Esophagus (tissue), 2 donors: Measurements from ENCODE around the gene LGALS3BP. TPM values are rescaled to one million over a fixed set of nuclear protein-coding genes. Genes with fewer than 3 reads are reported as not detected.
A peak's percentile ranks its signal among the peaks of the same experiment; 100 is the strongest.

ENCODE experiments used
- H3K27ac ChIP-seq, 2 donors: one replicate each; pipeline ENCODE4 v1.5.1; 2013; ENCODE audit warnings: low read depth in 2 of 2, mild to moderate bottlenecking in 2 of 2, inconsistent platforms in 1 of 2, low read length in 1 of 2, moderate library complexity in 1 of 2
- H3K27me3 ChIP-seq, 2 donors: one replicate each; pipeline ENCODE4 v1.6.1; 2013; ENCODE audit warnings: low read length in 2 of 2, control low read depth in 1 of 2, mild to moderate bottlenecking in 1 of 2; ENCODE audit not compliant: insufficient read depth in 2 of 2, control insufficient read depth in 1 of 2
- H3K36me3 ChIP-seq, 2 donors: one replicate each; pipeline ENCODE4 v1.6.1; 2013; ENCODE audit warnings: low read length in 1 of 2; ENCODE audit not compliant: control insufficient read depth in 2 of 2, insufficient read depth in 2 of 2
- H3K4me1 ChIP-seq, 2 donors: one replicate each; pipeline ENCODE4 v1.6.1; 2013; ENCODE audit warnings: low read length in 1 of 2; ENCODE audit not compliant: control insufficient read depth in 2 of 2, insufficient read depth in 2 of 2
- H3K4me3 ChIP-seq, 2 donors: one replicate each; pipeline ENCODE4 v1.5.1; 2013; ENCODE audit warnings: low read length in 2 of 2, mild to moderate bottlenecking in 2 of 2, low read depth in 1 of 2, moderate library complexity in 1 of 2
- H3K9me3 ChIP-seq, 2 donors: one replicate each; pipeline ENCODE4 v1.6.1; 2013; ENCODE audit warnings: mild to moderate bottlenecking in 2 of 2, low read depth in 1 of 2, low read length in 1 of 2, moderate library complexity in 1 of 2; ENCODE audit not compliant: control insufficient read depth in 2 of 2, insufficient read depth in 1 of 2
- WGBS, 2 donors: extraction: QIAGEN DNeasy Blood & Tissue Kit; methylation state at CpG; one replicate each; pipeline ENCODE4 v1.1.7; 2013; 5-methylcytosine and 5-hydroxymethylcytosine counted together
- polyA plus RNA-seq, 2 donors: library from polyadenylated mRNA; stranded (reverse); fragments of 200-250 nt; gene quantifications; one replicate each; pipeline ENCODE4 v1.2.3, GENCODE V29; 2013
- donor health status: healthy with polysubstance abuse.
- donor health status: Bipolar disorder and iron deficiency.

The LGALS3BP gene
- polyA plus RNA-seq, 2 donors: 85.1 to 103 TPM

GRCh38 chr17:78981010-78981888 lies 1.5 kb upstream of the LGALS3BP start:
- 82 to 83% methylated on average over 16 of the region's 16 CpGs for WGBS, 2 donors
- Histone ChIP-seq H3K36me3 (no peaks in the 10 kb centered on the region), H3K9me3 (no peaks in the 10 kb centered on the region), H3K27ac (no peak overlapping the region), H3K4me3 (no peak overlapping the region), H3K27me3 (no peaks in the 10 kb centered on the region), H3K4me1 (peaks cover 8 to 31% of the 10 kb centered on the region in 2 donors)

GRCh38 chr17:78980624-78980972 lies 875 bp upstream of the LGALS3BP start:
- H3K36me3 ChIP-seq: no peaks in the 10 kb centered on the region
- 74 to 78% methylated on average over 8 of the region's 8 CpGs for WGBS, 2 donors
- no peak overlapping the region for H3K4me3 ChIP-seq
- no peak overlapping the region for H3K27ac ChIP-seq
- H3K4me1 ChIP-seq: peaks cover 11 to 36% of the 10 kb centered on the region in 2 donors
- H3K27me3 ChIP-seq: no peaks in the 10 kb centered on the region
- no peaks in the 10 kb centered on the region for H3K9me3 ChIP-seq

- peak overlapping the region in 1 of 2 donors; percentile 49 for H3K27ac ChIP-seq
- H3K4me3 ChIP-seq: peak overlapping the region in 1 of 2 donors; percentile 47
- H3K4me1 ChIP-seq: peaks cover 11 to 46% of the 10 kb centered on the region in 2 donors
Observed at GRCh38 chr17:78977997-78978973, 1.4 kb downstream of the LGALS3BP start.

GRCh38 chr17:78977681-78977943 lies 2.1 kb downstream of the LGALS3BP start:
- Histone ChIP-seq H3K4me3 (peak overlapping the region in 1 of 2 donors; percentile 1), H3K9me3 (no peaks in the 10 kb centered on the region), H3K27ac (no peak overlapping the region), H3K27me3 (no peaks in the 10 kb centered on the region), H3K36me3 (peaks cover 0 to under 1% of the 10 kb centered on the region in 2 donors), H3K4me1 (peaks cover 11 to 46% of the 10 kb centered on the region in 2 donors)
- 51 to 59% methylated on average over 8 of the region's 8 CpGs for WGBS, 2 donors

More at GRCh38 chr17:78977997-78978973, 1.4 kb downstream of the LGALS3BP start:
- no peaks in the 10 kb centered on the region for H3K36me3 ChIP-seq
- WGBS, 2 donors: 51 to 55% methylated on average over 21 of the region's 21 CpGs
- no peaks in the 10 kb centered on the region for H3K9me3 ChIP-seq
- no peaks in the 10 kb centered on the region for H3K27me3 ChIP-seq

GRCh38 chr17:78976907-78977680 lies 2.6 kb downstream of the LGALS3BP start:
- peaks cover 11 to 46% of the 10 kb centered on the region in 2 donors for H3K4me1 ChIP-seq
- no peaks in the 10 kb centered on the region for H3K27me3 ChIP-seq
- peak overlapping the region in 1 of 2 donors; percentile 97 for H3K27ac ChIP-seq
- no peak overlapping the region for H3K4me3 ChIP-seq
- no peaks in the 10 kb centered on the region for H3K9me3 ChIP-seq
- 57 to 65% methylated on average over 20 of the region's 20 CpGs for WGBS, 2 donors
- peaks cover 0 to 4% of the 10 kb centered on the region in 2 donors for H3K36me3 ChIP-seq

GRCh38 chr17:78974635-78975591 lies 4.8 kb downstream of the LGALS3BP start:
- no peaks in the 10 kb centered on the region for H3K9me3 ChIP-seq
- WGBS, 2 donors: 45 to 51% methylated on average over 30 of the region's 30 CpGs
- H3K4me3 ChIP-seq: no peak overlapping the region
- H3K27me3 ChIP-seq: no peaks in the 10 kb centered on the region
- H3K36me3 ChIP-seq: peaks cover 0 to 8% of the 10 kb centered on the region in 2 donors
- peak overlapping the region; percentile 76 to 87 for H3K27ac ChIP-seq
- H3K4me1 ChIP-seq: peaks cover 13 to 50% of the 10 kb centered on the region in 2 donors

- H3K4me3 ChIP-seq: no peak overlapping the region
Observed at GRCh38 chr17:78973792-78974520, 5.8 kb downstream of the LGALS3BP start.

GRCh38 chr17:78973196-78973595 lies 6.5 kb downstream of the LGALS3BP start:
- Histone ChIP-seq H3K9me3 (no peaks in the 10 kb centered on the region), H3K4me3 (no peak overlapping the region), H3K27me3 (no peaks in the 10 kb centered on the region), H3K4me1 (peaks cover 13 to 43% of the 10 kb centered on the region in 2 donors), H3K27ac (no peak overlapping the region), H3K36me3 (peaks cover 0 to 16% of the 10 kb centered on the region in 2 donors)
- 75 to 83% methylated on average over 9 to 11 of the region's 11 CpGs for WGBS, 2 donors

More at GRCh38 chr17:78973792-78974520, 5.8 kb downstream of the LGALS3BP start:
- 74 to 79% methylated on average over 23 of the region's 23 CpGs for WGBS, 2 donors
- peaks cover 0 to 12% of the 10 kb centered on the region in 2 donors for H3K36me3 ChIP-seq
- H3K4me1 ChIP-seq: peaks cover 13 to 46% of the 10 kb centered on the region in 2 donors
- H3K27ac ChIP-seq: peak overlapping the region in 1 of 2 donors; percentile 87
- H3K9me3 ChIP-seq: no peaks in the 10 kb centered on the region
- H3K27me3 ChIP-seq: no peaks in the 10 kb centered on the region
